DOHH2 (cell line): ENCODE results near the gene STOML2.

Experiments used
- EZH2phosphoT487 ChIP-seq: fragments of 200-600 bp; sonication (generic); IDR thresholded peaks from 2 replicates; pipeline ENCODE4 v1.6.1; 2017; ENCODE audit warnings: borderline replicate concordance, mild to moderate bottlenecking, antibody characterized with exemption, low read length, moderate library complexity, mixed read lengths
- TF ChIP-seq, protein P1 (sequence below): fragments of 200-600 bp; sonication (generic); IDR thresholded peaks from one replicate; pipeline ENCODE4 v1.5.1; 2014; ENCODE audit warnings: antibody characterized with exemption, mild to moderate bottlenecking, low read depth, low read length; ENCODE audit not compliant: poor library complexity, severe bottlenecking

DNA sequence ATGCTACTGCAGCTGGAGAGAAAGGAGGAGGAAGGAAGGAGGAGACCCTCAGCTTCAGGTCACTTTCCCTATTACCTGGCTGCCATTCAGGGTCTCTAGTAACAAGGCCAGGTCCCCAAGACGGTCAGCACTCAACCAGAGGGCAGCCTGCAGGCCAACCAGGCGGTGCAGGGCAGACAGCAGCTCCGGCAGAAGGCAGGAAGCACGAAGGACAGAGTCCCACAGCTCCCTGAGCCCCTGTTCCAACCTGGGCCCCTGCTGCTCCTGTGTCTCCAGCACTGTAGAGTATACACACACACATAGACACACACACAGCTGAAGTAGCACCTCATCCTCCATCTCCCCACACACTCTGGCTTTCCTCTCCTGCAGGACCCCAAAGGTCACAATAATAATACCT, 24.9 kb downstream of the STOML2 start:
- TF ChIP-seq, protein P1, sequence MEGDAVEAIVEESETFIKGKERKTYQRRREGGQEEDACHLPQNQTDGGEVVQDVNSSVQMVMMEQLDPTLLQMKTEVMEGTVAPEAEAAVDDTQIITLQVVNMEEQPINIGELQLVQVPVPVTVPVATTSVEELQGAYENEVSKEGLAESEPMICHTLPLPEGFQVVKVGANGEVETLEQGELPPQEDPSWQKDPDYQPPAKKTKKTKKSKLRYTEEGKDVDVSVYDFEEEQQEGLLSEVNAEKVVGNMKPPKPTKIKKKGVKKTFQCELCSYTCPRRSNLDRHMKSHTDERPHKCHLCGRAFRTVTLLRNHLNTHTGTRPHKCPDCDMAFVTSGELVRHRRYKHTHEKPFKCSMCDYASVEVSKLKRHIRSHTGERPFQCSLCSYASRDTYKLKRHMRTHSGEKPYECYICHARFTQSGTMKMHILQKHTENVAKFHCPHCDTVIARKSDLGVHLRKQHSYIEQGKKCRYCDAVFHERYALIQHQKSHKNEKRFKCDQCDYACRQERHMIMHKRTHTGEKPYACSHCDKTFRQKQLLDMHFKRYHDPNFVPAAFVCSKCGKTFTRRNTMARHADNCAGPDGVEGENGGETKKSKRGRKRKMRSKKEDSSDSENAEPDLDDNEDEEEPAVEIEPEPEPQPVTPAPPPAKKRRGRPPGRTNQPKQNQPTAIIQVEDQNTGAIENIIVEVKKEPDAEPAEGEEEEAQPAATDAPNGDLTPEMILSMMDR = no peak
- TF ChIP-seq EZH2phosphoT487 = no peak
